OCI-LY1 (cell line): ENCODE data around the gene GRHL1.

Source experiments
- EZH2 ChIP-seq: fragments of 200-600 bp; sonication (generic), shearing (Covaris generic); IDR thresholded peaks from 2 replicates; pipeline ENCODE4 v1.8.0; 2017; ENCODE audit warnings: borderline replicate concordance, mixed run types, mild to moderate bottlenecking, antibody characterized with exemption, low read length, moderate library complexity, mixed read lengths
- TF ChIP-seq, protein P1 (sequence below): fragments of 200-600 bp; sonication (generic), shearing (Covaris generic); IDR thresholded peaks from 2 replicates; pipeline ENCODE4 v1.5.1; 2017; ENCODE audit warnings: mild to moderate bottlenecking, antibody characterized with exemption, low read length, moderate library complexity, mixed read lengths

- TF ChIP-seq, protein P1, sequence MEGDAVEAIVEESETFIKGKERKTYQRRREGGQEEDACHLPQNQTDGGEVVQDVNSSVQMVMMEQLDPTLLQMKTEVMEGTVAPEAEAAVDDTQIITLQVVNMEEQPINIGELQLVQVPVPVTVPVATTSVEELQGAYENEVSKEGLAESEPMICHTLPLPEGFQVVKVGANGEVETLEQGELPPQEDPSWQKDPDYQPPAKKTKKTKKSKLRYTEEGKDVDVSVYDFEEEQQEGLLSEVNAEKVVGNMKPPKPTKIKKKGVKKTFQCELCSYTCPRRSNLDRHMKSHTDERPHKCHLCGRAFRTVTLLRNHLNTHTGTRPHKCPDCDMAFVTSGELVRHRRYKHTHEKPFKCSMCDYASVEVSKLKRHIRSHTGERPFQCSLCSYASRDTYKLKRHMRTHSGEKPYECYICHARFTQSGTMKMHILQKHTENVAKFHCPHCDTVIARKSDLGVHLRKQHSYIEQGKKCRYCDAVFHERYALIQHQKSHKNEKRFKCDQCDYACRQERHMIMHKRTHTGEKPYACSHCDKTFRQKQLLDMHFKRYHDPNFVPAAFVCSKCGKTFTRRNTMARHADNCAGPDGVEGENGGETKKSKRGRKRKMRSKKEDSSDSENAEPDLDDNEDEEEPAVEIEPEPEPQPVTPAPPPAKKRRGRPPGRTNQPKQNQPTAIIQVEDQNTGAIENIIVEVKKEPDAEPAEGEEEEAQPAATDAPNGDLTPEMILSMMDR, result no peak
- no peak for TF ChIP-seq EZH2
Observed at GRCh38 chr2:9951522-9952285, at the start of gene GRHL1.
